Measurements from ENCODE around the gene KLHL9.

KLHL9 gene

DNA sequence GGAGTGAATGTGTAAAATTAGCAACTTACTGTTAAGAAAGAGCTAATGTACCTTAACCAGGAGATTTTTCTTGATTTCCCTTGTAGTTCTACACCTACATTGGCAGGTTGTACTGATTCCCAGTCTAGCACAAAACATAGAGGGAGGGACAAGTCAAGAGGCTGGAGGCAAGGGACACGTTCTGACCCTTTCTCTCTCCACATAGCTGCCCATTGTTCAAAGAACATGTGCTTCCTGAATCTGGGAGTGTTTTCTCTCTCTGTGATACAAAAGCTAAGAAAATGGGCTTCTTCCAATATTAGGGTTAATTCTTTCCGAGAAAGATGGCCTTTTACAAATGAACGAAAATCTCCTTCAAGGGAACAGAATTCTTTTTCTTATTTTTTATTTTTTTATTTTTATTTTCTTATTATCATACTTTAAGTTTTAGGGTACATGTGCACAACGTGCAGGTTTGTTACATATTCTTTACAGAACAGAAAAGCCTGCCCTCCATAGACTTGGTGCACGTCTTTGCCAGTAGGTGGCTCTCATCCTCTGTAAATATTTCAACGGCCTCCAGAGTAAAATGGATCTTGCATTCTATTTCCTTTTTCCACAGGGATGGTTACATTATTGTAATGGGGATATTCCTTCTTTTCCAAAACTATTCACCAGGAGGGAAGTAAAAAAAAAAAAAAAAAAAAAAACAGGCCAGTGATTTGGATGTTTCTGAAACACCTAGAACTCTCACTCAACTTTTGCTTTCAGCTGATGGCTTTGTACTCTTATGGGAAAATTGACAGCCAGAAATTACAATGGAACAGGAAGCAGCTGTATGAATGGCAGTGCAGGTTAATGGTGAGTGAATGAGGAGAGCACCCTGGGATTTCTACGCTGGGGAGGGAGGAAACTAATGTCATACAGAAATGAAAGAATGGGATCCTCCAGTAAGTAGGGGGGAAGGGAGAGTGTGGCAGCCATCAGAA lies 17.0 kb downstream of the KLHL9 start:
- no peak for DNase-seq (ENCODE audit: low read depth in 2 of 3, low spot score in 2 of 3)

DNA sequence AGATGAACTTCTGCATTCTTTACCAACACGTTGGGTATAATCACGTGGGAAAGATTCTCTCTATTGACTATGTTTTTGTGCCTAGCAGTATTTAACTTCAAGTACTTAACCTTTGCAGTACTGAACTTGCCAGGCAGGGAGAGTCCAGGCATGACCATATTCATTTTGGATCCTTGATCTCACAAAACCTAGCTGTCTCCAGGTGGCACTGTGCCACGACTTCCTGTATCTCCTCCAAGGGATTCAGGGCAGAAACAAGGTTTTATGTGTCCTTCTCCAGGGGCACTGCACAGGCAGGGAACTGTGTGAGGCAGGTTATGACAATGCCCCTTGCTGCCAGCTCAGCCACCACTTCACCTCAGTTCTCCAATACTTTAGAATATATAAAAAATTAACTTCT lies 18.3 kb downstream of the KLHL9 start:
- DNase-seq (ENCODE audit: low read depth in 2 of 3, low spot score in 2 of 3): no peak

DNA sequence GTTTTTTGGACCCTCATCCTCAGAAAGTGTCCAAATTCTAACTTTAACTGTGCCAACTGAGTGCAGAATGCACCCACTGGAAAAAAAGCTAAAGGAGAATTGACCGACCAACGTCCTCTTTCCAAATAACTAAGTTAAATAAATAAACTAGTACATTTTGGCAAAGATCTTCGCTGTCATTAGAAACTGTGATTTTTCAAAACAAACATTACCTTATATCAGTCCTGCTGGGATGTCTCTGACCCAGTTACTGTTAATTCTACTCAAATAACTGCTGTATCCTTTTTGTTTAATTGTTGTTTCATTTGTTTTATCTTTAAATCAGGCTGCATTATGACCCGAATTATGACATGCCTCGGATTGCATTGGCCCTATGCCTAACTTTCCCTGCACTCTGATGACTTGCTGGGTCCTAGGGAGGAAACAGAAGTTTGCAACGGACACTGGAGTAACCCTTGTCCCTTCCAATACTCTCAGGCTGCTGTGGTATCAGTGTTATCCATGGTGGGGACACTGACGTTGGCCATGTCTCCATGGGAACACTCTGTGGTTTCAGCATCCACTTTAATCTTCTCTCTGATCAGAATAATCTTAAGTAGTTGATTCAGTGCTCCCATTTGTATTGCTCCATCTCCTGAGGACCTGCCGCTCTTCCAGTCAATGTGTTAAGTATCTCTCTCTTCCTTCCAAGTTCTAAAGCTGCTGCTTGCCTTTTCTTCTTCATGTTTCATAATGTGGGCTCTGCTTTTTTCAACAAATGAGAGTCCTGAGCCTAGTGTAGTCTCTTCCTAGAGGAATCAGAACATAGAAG lies 19.0 kb downstream of the KLHL9 start:
- DNase-seq (ENCODE audit: low read depth in 2 of 3, low spot score in 2 of 3): no peak

DNA sequence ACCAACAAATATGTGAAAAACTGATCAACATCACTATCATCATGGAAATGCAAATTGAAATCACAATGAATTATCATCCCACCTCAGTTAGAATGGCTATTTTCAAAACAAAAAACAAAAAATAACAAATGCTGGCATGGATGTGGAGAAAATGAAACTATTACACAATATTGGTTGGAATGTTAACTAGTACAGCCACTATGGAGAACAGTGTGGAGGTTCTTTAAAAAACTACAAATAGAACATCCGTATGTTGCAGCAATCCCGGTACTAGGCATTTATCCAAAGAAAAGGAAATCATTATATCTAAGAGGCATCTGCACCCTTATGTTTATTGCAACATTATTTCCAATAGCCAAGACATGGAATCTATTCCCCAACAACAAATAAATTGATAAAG lies 21.1 kb downstream of the KLHL9 start:
- DNase-seq (ENCODE audit: low read depth in 2 of 3, low spot score in 2 of 3): no peak

DNA sequence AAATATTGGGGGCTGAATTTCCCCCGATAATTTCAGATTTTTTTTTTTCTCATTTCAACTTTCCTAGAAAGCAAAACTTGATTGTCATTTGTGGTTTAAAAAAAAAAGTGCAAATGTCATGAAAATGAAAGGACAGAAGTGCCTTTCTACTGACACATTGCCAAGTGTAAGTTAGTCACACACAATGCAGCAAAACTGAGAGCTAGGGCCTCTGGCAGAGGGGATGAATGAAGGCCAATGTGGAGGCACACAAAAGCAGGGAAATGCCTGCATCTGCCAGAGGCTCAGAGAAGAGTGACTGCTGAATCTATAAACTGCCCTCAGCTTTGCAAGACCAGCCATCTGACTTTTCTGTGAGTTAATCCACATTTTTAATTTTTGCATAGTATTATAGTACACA lies 23.3 kb downstream of the KLHL9 start:
- DNase-seq (ENCODE audit: low read depth in 2 of 3, low spot score in 2 of 3): no peak

DNA sequence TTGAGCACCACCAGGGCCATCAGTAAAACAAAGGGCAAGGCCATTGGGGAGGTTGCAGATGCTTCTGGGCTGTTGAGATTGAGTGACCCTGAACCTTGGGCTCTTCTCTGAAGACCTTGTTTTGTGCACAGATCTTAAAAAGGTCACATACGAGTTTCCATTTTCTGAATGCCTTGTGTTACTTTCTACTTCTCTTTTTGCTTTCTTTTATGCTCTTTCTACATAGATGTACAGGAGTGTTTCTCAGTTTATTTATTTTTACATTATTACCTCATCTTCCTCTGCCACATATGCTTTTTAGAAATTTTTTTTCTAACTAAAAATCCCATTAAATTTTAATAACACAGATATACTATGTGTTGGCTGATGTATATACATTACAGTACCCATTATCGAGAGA lies 30.0 kb downstream of the KLHL9 start, which contains the start of gene IFNA5:
TSS of gene IFNA5 (minus strand) at position 101 of the 400 bp plus-strand sequence. CDS start at position 44, 57 bp downstream.
- no peak for DNase-seq (ENCODE audit: low read depth in 2 of 3, low spot score in 2 of 3)

DNA sequence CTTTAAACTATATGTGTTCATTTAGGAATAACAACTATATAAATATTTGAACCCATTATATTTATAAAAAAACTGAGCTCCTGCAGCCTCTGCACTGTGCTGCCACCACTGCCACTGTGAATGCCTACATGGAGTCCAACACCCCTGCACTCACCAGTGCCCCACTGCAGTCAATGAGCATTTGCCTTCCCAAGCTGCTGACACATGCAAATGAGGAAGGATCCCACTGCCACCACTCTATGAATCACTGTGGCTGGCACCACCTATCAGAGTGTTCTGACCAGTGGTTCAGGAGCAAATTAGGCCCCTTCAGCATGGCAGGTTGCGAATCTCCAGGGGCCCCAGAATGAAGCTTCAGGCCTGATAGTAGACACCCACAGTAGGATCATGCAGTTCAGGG lies 39.2 kb downstream of the KLHL9 start:
- DNase-seq (ENCODE audit: low read depth in 2 of 3, low spot score in 2 of 3): no peak

DNA sequence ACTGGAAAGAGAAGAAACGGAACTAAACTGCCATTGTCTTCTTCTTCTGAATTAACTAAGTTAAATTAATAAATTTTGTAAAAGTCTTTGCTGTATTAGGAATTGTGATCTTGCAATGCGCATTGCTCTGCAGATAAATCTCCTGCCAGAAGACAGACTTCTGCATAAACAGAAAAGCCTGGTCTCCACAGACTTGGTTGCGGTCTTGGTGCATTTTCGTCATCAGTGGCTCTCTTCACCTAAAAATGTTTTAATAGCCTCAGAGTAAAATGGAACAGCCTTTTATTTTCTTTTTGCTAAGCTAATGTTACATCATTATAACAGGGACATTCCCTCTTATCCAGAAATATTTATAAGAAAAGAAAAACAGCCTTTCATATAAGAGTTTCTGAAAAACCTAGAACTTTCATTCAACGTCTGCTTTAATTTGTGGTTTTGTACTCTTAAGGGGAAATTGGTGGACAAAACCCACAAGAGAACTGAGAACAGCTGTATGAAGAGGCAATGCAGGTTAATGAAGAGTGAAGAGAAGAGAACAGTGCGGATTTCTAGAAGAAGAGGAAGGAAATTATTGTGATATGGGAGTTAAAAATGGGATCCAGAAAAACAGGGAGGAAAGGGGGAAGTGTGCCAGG lies 40.2 kb downstream of the KLHL9 start:
- no peak for DNase-seq (ENCODE audit: low read depth in 2 of 3, low spot score in 2 of 3)

DNA sequence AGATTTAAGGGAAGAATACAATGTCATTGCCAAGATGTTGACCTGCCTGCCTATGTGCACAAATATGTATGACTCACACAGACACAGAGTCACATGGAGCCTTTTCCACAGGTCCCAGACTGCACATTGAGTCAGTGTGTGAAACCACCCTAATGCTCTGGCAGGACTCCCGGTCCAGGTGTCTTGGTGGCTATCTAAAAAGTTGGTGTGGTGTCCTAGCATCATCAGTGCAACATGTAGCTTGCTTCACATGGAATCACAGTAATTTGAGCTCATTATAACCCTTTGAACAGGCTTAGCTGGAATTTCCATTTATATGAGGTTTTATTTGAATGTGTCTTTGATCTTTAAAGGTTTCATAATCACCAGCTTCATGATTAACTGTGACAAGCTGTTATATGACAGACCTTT lies 40.8 kb downstream of the KLHL9 start:
- no peak for DNase-seq (ENCODE audit: low read depth in 2 of 3, low spot score in 2 of 3)

DNA sequence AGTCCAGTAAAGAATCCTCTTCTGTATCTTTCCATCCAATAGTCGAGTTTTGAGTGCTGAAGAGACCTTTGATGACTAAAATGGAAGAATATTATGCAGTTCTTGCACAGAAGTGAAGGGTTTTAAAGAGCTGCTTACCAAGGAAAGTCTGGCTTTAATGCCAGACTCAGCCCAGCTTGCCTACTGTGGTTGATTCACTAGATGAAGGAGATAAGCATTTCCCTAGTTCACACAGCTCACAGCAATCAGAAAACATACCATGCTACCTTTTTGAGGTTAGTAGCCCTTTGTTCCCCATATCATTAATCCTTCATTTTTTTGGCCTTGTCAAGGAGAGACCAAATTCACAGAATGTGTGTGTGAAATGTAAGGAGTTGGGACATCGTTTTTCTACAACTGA lies 45.4 kb downstream of the KLHL9 start:
- no peak for DNase-seq (ENCODE audit: low read depth in 2 of 3, low spot score in 2 of 3)

DNA sequence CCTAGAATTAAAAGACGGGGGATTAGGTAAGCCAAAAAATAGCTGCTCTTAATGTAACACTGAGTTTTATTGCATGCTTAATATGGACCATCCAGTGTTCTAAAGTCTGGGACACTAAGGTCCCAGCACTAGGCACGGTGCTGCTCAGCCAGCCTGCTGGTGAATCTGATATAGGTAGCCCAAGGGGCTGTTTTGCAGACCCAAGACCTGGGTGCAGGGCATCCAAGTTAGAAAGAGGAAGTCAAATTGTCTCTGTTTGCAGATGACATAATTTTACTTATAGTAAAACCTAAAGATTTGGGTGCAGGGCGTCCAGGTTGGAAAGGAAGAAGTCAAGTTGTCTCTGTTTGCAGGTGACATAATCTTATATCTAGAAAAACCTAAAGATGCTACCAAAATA lies 47.9 kb downstream of the KLHL9 start:
- DNase-seq (ENCODE audit: low read depth in 2 of 3, low spot score in 2 of 3): no peak

DNA sequence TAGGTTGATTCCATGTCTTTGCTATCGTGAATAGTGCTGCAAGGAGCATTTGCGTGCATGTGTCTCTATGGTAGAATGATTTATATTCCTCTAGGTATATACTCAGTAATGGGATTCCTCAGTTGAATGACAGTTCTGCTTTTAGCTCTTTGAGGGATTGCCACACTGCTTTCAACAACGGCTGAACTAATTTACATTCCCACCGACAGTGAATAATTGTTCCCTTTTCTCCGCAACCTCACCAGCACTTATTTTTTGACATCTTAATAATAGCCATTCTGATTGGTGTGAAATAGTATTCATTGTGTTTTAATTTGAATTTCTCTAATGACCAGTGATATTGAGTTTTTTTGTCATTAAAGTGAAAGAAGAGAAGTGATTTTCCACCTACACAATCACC lies 48.5 kb downstream of the KLHL9 start:
- no peak for DNase-seq (ENCODE audit: low read depth in 2 of 3, low spot score in 2 of 3)

DNA sequence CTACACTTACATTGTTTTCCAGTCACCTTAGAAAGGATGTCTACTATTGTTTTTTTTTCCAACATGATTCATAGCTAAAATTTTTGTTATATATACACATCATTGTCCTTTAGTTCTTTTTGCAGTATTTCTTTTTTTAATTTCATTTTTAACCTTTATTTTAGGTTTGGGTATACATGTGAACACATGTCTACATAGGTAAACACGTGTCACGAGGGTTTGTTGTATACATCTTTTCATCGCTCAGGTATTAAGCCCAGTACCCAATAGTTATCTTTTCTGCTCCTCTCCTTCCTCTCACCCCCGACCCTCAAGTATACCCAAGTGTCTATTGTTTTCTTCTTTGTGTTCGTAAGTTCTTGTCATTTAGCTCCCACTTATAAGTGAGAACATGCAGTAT lies 49.1 kb downstream of the KLHL9 start:
- DNase-seq (ENCODE audit: low read depth in 2 of 3, low spot score in 2 of 3): no peak

DNA sequence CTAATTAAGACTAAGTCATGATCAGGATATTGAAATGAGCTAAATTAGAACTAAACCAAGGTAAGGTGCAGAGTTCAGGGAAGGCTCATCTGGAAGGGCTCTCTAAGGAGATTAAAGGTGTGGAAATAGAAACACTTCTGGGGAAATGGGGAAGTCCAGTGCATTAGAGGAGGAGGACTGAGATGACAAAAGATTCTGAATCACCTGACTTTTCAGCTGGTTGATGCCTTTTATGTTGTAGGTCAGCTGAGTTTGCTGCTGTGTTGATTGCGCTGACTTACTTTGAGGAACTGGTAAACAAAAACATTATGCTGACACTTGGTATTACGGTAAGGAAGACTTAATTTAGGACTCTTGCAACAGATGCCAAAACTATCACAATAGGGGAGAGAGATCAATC lies 53.9 kb downstream of the KLHL9 start:
- no peak for DNase-seq (ENCODE audit: low read depth in 2 of 3, low spot score in 2 of 3)
